GM12865 (cell line): ENCODE data around the gene BANP.
"Not testable (repeated sequence)": the region's sequence is repeated elsewhere in the genome, so short reads cannot be mapped to it uniquely, and the experiment has no call there.

ENCODE experiments used
- DNase-seq: peaks from one replicate; pipeline ENCODE4 v3.0.0; 2010; ENCODE audit warnings: low read depth
- H3K4me3 ChIP-seq: 2 replicates; pipeline ENCODE4 v1.5.1; 2011; ENCODE audit warnings: mild to moderate bottlenecking, low read depth, low read length, control low read depth
- CTCF ChIP-seq: IDR thresholded peaks from 2 replicates; pipeline ENCODE4 v1.5.1; 2011; ENCODE audit warnings: low read length, control low read depth, low read depth, inconsistent platforms; ENCODE audit not compliant: insufficient read depth; ENCODE audit errors: missing control alignments

Gene BANP

GRCh38 chr16:87974178-87974577, 22.9 kb downstream of the BANP start:
- no peak for TF ChIP-seq CTCF
- DNase-seq = no peak
- H3K4me3 ChIP-seq = no peak overlapping the region

GRCh38 chr16:87976665-87977064, 25.4 kb downstream of the BANP start:
- TF ChIP-seq CTCF = no peak
- no peak for DNase-seq
- H3K4me3 ChIP-seq = no peak overlapping the region

- H3K4me3 ChIP-seq = no peak overlapping the region
- DNase-seq = no peak
- no peak for TF ChIP-seq CTCF
These were observed 26.9 kb downstream of the BANP start for GRCh38 chr16:87978127-87978526.

- no peak overlapping the region for H3K4me3 ChIP-seq
- no peak for TF ChIP-seq CTCF
- no peak for DNase-seq
These were observed 28.1 kb downstream of the BANP start for GRCh38 chr16:87979352-87979751.

- H3K4me3 ChIP-seq, DNase-seq: not testable (repeated sequence)
These were observed 28.8 kb downstream of the BANP start for GRCh38 chr16:87979911-87980630.

- not testable (repeated sequence) for DNase-seq, H3K4me3 ChIP-seq
These were observed 30.1 kb downstream of the BANP start for GRCh38 chr16:87981376-87981775.

- no peak overlapping the region for H3K4me3 ChIP-seq
- TF ChIP-seq CTCF = no peak
- DNase-seq = no peak
These were observed 31.4 kb downstream of the BANP start for GRCh38 chr16:87982581-87983041.

- DNase-seq, H3K4me3 ChIP-seq: not testable (repeated sequence)
- TF ChIP-seq CTCF = peak; percentile 24
These were observed 32.0 kb downstream of the BANP start for GRCh38 chr16:87983072-87983736.

- H3K4me3 ChIP-seq = not testable (repeated sequence)
- peak; percentile 26 for DNase-seq
These were observed 32.5 kb downstream of the BANP start for GRCh38 chr16:87983737-87984097.

GRCh38 chr16:87984180-87984579, 32.9 kb downstream of the BANP start:
- not testable (repeated sequence) for DNase-seq, H3K4me3 ChIP-seq
